Loucy (cell line): ENCODE results near the gene ZBED5.

Source experiments
- H2AFZ ChIP-seq: fragments of 200-600 bp; sonication (generic); 2 replicates; pipeline ENCODE4 v1.6.0; 2016; ENCODE audit warnings: antibody characterized with exemption, mild to moderate bottlenecking, low read length, moderate library complexity
- H3F3A ChIP-seq: fragments of 200-600 bp; 2 replicates; pipeline ENCODE4 v1.6.0; 2016; ENCODE audit warnings: antibody characterized with exemption, low read depth, mild to moderate bottlenecking
- H3K27me3 ChIP-seq: fragments of 200-600 bp; sonication (generic); 2 replicates; pipeline ENCODE4 v1.6.1; 2014; ENCODE audit warnings: low read length, mild to moderate bottlenecking; ENCODE audit not compliant: insufficient read depth, poor library complexity, severe bottlenecking
- H3K36me3 ChIP-seq: fragments of 200-600 bp; sonication (generic); 2 replicates; pipeline ENCODE4 v1.6.1; 2016; ENCODE audit warnings: low read length; ENCODE audit not compliant: insufficient read depth
- H3K4me1 ChIP-seq: fragments of 200-600 bp; sonication (generic); 2 replicates; pipeline ENCODE4 v1.5.1; 2014; ENCODE audit warnings: low read length, mild to moderate bottlenecking; ENCODE audit not compliant: insufficient read depth, poor library complexity, severe bottlenecking
- H3K4me2 ChIP-seq: fragments of 200-600 bp; sonication (generic); 2 replicates; pipeline ENCODE4 v1.6.0; 2014; ENCODE audit warnings: antibody characterized with exemption, low read length, low read depth, mild to moderate bottlenecking; ENCODE audit not compliant: poor library complexity, severe bottlenecking
- H3K4me3 ChIP-seq: fragments of 200-600 bp; sonication (generic); 2 replicates; pipeline ENCODE4 v1.5.1; 2014; ENCODE audit warnings: low read length, mild to moderate bottlenecking, mixed read lengths; ENCODE audit not compliant: poor library complexity, severe bottlenecking
- H3K79me2 ChIP-seq: fragments of 200-600 bp; sonication (generic); 2 replicates; pipeline ENCODE4 v1.6.1; 2014; ENCODE audit warnings: low read length; ENCODE audit not compliant: insufficient read depth
- H3K9ac ChIP-seq: fragments of 200-600 bp; sonication (generic); 2 replicates; pipeline ENCODE4 v1.6.0; 2014; ENCODE audit warnings: mild to moderate bottlenecking, low read depth, low read length, moderate library complexity; ENCODE audit not compliant: poor library complexity, severe bottlenecking
- H3K9me2 ChIP-seq: fragments of 200-600 bp; sonication (generic); replicated peaks from 2 replicates; pipeline ENCODE4 v1.6.1; 2016; ENCODE audit warnings: low read depth, low read length, mixed read lengths
- H3K9me3 ChIP-seq: fragments of 200-600 bp; sonication (generic); 2 replicates; pipeline ENCODE4 v1.6.1; 2014; ENCODE audit warnings: mild to moderate bottlenecking, antibody characterized with exemption, low read length, low read depth; ENCODE audit not compliant: insufficient read depth
- H4K20me1 ChIP-seq: fragments of 200-600 bp; sonication (generic); 2 replicates; pipeline ENCODE4 v1.6.0; 2014; ENCODE audit warnings: antibody characterized with exemption, low read length, mild to moderate bottlenecking; ENCODE audit not compliant: insufficient read depth, poor library complexity, severe bottlenecking
- EZH2phosphoT487 ChIP-seq: fragments of 200-600 bp; IDR thresholded peaks from 2 replicates; pipeline ENCODE4 v1.6.1; 2018; ENCODE audit warnings: antibody characterized with exemption, mild to moderate bottlenecking, moderate library complexity, borderline replicate concordance
- TF ChIP-seq, protein P1 (sequence below): fragments of 200-600 bp; sonication (generic); conservative IDR thresholded peaks from 2 replicates; pipeline ENCODE4 v1.5.1; 2014; ENCODE audit warnings: mild to moderate bottlenecking, antibody characterized with exemption, low read length

ZBED5 gene

DNA sequence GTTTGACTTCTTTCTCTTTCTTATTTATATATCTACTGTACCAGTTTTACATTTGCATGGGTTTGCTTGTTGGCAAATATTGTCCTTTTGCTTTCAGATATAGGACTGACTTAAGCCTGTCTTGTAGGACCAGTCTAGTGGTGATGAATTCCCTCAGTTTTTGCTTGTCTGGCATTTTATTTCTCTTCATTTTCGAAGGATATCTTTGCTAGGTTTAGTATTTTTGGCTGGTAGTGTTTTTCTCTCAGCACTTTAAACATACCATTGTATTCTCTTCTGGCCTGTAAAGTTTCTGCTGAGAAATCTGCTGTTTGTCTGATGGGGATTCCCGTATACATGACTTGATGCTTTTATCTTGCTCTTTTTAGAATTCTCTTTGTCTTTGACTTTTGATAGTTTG, 14.2 kb upstream of the ZBED5 start:
- Histone ChIP-seq H2AFZ (no peak overlapping the region), H3K4me1 (no peaks in the 10 kb centered on the region), H3K4me3 (no peak overlapping the region), H3F3A (no peaks in the 10 kb centered on the region), H3K9ac (no peak overlapping the region), H3K9me3 (peaks cover 12% of the 10 kb centered on the region; the same call in 1 of the 2 replicates), H4K20me1 (no peaks in the 10 kb centered on the region), H3K27me3 (no peaks in the 10 kb centered on the region), H3K9me2 (no peaks in the 10 kb centered on the region), H3K4me2 (no peak overlapping the region), H3K36me3 (no peaks in the 10 kb centered on the region), H3K79me2 (no peaks in the 10 kb centered on the region)
- TF ChIP-seq, protein P1, sequence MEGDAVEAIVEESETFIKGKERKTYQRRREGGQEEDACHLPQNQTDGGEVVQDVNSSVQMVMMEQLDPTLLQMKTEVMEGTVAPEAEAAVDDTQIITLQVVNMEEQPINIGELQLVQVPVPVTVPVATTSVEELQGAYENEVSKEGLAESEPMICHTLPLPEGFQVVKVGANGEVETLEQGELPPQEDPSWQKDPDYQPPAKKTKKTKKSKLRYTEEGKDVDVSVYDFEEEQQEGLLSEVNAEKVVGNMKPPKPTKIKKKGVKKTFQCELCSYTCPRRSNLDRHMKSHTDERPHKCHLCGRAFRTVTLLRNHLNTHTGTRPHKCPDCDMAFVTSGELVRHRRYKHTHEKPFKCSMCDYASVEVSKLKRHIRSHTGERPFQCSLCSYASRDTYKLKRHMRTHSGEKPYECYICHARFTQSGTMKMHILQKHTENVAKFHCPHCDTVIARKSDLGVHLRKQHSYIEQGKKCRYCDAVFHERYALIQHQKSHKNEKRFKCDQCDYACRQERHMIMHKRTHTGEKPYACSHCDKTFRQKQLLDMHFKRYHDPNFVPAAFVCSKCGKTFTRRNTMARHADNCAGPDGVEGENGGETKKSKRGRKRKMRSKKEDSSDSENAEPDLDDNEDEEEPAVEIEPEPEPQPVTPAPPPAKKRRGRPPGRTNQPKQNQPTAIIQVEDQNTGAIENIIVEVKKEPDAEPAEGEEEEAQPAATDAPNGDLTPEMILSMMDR, result no peak
- TF ChIP-seq EZH2phosphoT487, result no peak

DNA sequence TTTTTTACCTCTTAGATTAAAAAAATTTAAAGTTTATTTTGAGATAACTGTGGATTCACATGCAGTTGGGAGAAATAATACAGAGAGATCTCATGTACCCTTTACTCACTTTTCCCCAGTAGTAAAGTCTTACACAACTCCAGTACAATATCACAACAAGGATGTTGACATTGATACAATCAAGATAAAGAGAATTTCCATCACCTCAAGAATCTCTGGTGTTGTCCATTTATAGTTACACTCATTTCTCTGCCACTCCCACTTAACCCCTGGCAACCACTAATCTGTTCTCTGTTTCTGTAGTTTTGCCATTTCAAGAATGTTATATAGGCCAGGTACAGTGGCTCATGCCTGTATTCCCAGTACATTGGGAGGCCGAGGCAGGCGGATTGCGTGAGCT, 10.5 kb upstream of the ZBED5 start:
- Histone ChIP-seq H3K9me2 (no peaks in the 10 kb centered on the region), H3K27me3 (no peaks in the 10 kb centered on the region), H4K20me1 (no peaks in the 10 kb centered on the region), H3F3A (no peaks in the 10 kb centered on the region), H3K9ac (no peak overlapping the region), H3K9me3 (peaks cover 9% of the 10 kb centered on the region; the same call in 1 of the 2 replicates), H3K36me3 (no peaks in the 10 kb centered on the region), H2AFZ (no peak overlapping the region), H3K4me3 (no peak overlapping the region), H3K79me2 (no peaks in the 10 kb centered on the region), H3K4me2 (no peak overlapping the region), H3K4me1 (no peaks in the 10 kb centered on the region)
- TF ChIP-seq, protein P1, result no peak
- no peak for TF ChIP-seq EZH2phosphoT487

DNA sequence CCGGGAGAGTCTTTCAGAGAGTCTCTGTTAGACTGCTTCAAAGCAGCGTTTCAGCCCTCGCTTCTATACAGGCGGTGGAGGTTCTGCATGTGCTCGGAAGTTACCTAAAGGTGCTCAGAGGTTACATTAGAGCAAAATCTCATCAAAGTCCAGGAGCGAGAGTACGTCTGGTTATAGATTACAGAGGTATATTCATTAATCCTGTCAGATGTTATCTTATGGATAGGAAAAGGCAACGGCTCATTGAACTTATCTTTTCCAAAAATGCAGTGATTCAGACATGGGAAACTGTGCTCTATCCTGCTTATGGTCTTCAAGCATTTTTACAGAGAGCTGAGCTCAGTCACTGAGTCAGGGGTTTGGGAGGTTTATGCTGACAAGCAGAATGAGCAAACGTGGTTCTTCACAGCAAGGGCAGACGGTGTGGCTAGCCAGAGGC, 9.1 kb upstream of the ZBED5 start:
- Histone ChIP-seq H3K79me2 (no peaks in the 10 kb centered on the region), H3K27me3 (no peaks in the 10 kb centered on the region), H3K9me3 (0 out of 2 replicates have a peak, but pooled peaks cover 1% of the 10 kb centered on the region), H3K36me3 (no peaks in the 10 kb centered on the region), H2AFZ (no peak overlapping the region), H3K9me2 (no peaks in the 10 kb centered on the region), H3K4me3 (no peak overlapping the region), H3F3A (no peaks in the 10 kb centered on the region), H3K4me2 (no peak overlapping the region), H4K20me1 (no peaks in the 10 kb centered on the region), H3K4me1 (peaks cover 11% of the 10 kb centered on the region), H3K9ac (no peak overlapping the region)
- no peak for TF ChIP-seq EZH2phosphoT487
- TF ChIP-seq, protein P1, result no peak
